Right lobe of liver (tissue), 6 donors: ENCODE data around the gene SEC14L5. TPM values are rescaled to one million over a fixed set of nuclear protein-coding genes. Genes with fewer than 3 reads are reported as not detected.

Source experiments
- ATAC-seq, 4 donors: fragments of 200-7000 bp; cut with Tn5 transposase; one replicate each; pipeline ENCODE4 v1.9.1; 2020; ENCODE audit warnings: mild to moderate bottlenecking in 4 of 4, moderate library complexity in 4 of 4
- DNase-seq, 3 donors: peaks; one replicate each; pipeline ENCODE4 v3.0.0-alpha.2; 2020
- H3K27ac ChIP-seq, 3 donors: fragments of 200-600 bp; one replicate each; pipeline ENCODE4 v1.8.0; 2022
- H3K27me3 ChIP-seq, 2 donors: fragments of 200-600 bp; one replicate each; pipeline ENCODE4 v1.8.0; 2022
- H3K36me3 ChIP-seq, 4 donors: fragments of 200-600 bp; sonication (generic) in 1 of 4; one replicate each; pipeline versions ENCODE4 v1.5.1 to v1.8.0; 2017 to 2022; ENCODE audit warnings: control low read depth in 1 of 4
- H3K4me1 ChIP-seq, 4 donors: fragments of 200-600 bp; sonication (generic) in 1 of 4; one replicate each; pipeline versions ENCODE4 v1.5.1 to v1.8.0; 2017 to 2022; ENCODE audit warnings: control low read depth in 1 of 4
- H3K4me3 ChIP-seq, 3 donors: fragments of 200-600 bp; one replicate each; pipeline ENCODE4 v1.8.0; 2022
- H3K9me3 ChIP-seq, 4 donors: fragments of 200-600 bp; sonication (generic) in 1 of 4; one replicate each; pipeline versions ENCODE4 v1.5.1 to v1.8.0; 2017 to 2022; ENCODE audit warnings: control low read depth in 1 of 4
- POLR2A ChIP-seq: fragments of 450-650 bp; IDR thresholded peaks from one replicate; pipeline ENCODE4 v1.6.1; 2017; ENCODE audit warnings: antibody characterized with exemption, mild to moderate bottlenecking
- WGBS: methylation state at CpG from one replicate; pipeline ENCODE4 v1.1.6; 2018; ENCODE audit warnings: low coverage, low lambda C conversion rate; ENCODE audit not compliant: insufficient coverage; ENCODE audit errors: missing lambda C conversion rate; 5-methylcytosine and 5-hydroxymethylcytosine counted together
- intact Hi-C, 2 donors: fragments of 100-400 bp; cut with DNase I; formaldehyde crosslinking; loops; one replicate each; pipeline versions ENCODE4 v1.11.2 to v1.14.1; 2022
- total RNA-seq, 6 experiments: library from RNA; depleted of rRNA in 2 of 6; stranded (reverse); fragments of >200 nt in 2 of 6; fragmentation: NEBNext Ultra II Directional in 3 of 6; extraction: Animal tissue kit (Norgen Biotek cat#: 25700) in 3 of 6; gene quantifications; one replicate each; pipeline versions ENCODE4 v1.1.0 to v1.2.4, GENCODE V29; 2016 to 2023
- TF ChIP-seq, protein P1 (sequence below), 4 donors: fragments of 200-600 bp in 3 of 4; fragments of 450-650 bp in 1 of 4; IDR thresholded peaks; one replicate each; pipeline versions ENCODE4 v1.5.1 to v1.8.0; 2016 to 2022; ENCODE audit warnings: antibody characterized with exemption in 4 of 4, mild to moderate bottlenecking in 2 of 4
- donor health status: DM: no; HTN: yes; CAD: no.
- donor health status: DM: no; HTN: no; CAD: no.
- donor health status: DM: no; HTN: no; CAD: no.
- donor health status: DM: no; HTN: yes; CAD: no.
- donor health status: DM: no; HTN: yes; CAD: no.

Gene SEC14L5
- total RNA-seq, 6 experiments from 2014 or later = 0.09 to 1.1 (median 0.60) TPM; not detected in 1

DNA sequence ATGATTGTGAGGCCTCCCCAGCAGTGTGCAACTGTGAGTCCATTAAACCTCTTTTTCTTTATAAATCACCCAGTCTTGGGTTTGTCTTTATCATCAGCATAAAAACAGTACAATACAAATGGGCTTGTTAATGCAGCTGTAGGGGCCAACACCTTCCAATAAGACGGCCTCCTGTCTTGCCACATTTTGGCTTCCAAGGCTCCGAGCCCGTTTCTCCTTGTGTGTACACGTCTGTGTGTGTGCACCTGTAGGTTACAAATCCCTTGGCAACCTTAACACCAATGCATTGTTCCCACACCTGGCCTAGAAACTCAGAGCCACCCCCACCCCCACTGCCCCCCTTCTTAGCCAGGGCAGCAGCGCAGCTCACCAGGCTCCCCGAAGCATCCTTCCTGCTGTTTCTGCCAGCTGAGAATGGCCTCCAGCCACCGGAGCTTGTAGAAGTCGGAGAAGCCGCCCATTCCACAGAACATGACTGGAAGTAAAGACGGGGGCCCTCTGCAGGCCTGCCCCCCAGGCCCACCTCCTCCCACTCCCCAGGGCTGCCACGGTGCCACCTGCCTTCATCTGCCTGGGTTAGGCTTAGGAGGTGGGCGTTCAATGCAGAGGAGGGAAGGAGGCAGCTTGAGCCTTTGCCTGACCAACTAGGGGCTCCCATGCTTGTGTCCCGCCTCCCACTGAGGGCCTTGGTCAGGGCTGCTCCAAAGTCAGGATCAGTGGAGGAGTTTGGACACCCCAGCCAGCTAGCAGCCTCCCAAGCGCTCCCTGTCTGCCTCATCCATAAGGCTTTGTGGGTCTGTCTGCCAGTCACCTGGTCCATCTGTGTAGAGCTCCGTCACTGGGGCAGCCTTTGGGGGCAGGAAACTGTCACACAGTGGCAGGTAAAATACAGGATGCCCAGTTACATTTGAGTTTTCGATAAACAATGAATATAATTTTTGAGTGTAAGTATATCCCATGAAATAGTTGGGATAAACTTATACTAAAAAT lies 97.0 kb downstream of the SEC14L5 start:
- Histone ChIP-seq H3K4me1 (no peaks in the 10 kb centered on the region), H3K4me3 (no peak overlapping the region), H3K36me3 (no peaks in the 10 kb centered on the region), H3K27ac (no peak overlapping the region), H3K27me3 (no peaks in the 10 kb centered on the region), H3K9me3 (no peaks in the 10 kb centered on the region)
- intact Hi-C loops = no loop called here
- TF ChIP-seq POLR2A = no peak
- TF ChIP-seq, protein P1, sequence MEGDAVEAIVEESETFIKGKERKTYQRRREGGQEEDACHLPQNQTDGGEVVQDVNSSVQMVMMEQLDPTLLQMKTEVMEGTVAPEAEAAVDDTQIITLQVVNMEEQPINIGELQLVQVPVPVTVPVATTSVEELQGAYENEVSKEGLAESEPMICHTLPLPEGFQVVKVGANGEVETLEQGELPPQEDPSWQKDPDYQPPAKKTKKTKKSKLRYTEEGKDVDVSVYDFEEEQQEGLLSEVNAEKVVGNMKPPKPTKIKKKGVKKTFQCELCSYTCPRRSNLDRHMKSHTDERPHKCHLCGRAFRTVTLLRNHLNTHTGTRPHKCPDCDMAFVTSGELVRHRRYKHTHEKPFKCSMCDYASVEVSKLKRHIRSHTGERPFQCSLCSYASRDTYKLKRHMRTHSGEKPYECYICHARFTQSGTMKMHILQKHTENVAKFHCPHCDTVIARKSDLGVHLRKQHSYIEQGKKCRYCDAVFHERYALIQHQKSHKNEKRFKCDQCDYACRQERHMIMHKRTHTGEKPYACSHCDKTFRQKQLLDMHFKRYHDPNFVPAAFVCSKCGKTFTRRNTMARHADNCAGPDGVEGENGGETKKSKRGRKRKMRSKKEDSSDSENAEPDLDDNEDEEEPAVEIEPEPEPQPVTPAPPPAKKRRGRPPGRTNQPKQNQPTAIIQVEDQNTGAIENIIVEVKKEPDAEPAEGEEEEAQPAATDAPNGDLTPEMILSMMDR (IDR thresholded peaks at IDR 0.05) = no peak
- DNase-seq (peak in 1 of 3 donors; percentile 45), ATAC-seq (peak in 1 of 4 donors; percentile 29)
- WGBS = 78% methylated on average over 5 of the region's 16 CpGs

DNA sequence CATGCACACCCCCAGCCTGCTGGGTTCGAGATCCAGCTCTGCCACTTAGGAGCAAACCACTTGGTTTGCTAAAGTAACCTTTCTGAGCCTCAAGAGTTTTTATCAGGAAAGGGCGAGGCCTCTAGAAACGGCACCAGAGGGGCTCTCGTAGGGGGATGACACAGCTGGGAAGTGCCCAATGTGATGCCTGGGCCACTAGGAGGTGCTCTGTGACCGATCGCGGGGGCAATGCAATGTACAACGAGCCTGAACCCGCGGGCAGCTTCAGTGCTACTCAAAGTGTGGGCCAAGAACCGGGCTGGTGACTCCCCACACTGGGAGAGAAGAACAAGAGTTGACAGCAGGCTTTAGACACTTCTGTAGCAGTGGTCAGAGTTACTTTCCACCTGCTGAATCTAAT lies 98.2 kb downstream of the SEC14L5 start:
- WGBS = 29% methylated on average over 8 of the region's 11 CpGs
- no peaks in the 10 kb centered on the region for H3K9me3 ChIP-seq
- H3K4me1 ChIP-seq = no peaks in the 10 kb centered on the region
- H3K36me3 ChIP-seq = no peaks in the 10 kb centered on the region
- no peak overlapping the region for H3K4me3 ChIP-seq
- no peak for TF ChIP-seq POLR2A
- TF ChIP-seq, protein P1 (IDR thresholded peaks at IDR 0.05) = peak in 3 of 4 donors; percentile 7 to 23 (median 12)
- no peak overlapping the region for H3K27ac ChIP-seq
- ATAC-seq = peak; percentile 17 to 46 (median 29)
- no peak for DNase-seq
- intact Hi-C loops = no loop called here
- no peaks in the 10 kb centered on the region for H3K27me3 ChIP-seq

DNA sequence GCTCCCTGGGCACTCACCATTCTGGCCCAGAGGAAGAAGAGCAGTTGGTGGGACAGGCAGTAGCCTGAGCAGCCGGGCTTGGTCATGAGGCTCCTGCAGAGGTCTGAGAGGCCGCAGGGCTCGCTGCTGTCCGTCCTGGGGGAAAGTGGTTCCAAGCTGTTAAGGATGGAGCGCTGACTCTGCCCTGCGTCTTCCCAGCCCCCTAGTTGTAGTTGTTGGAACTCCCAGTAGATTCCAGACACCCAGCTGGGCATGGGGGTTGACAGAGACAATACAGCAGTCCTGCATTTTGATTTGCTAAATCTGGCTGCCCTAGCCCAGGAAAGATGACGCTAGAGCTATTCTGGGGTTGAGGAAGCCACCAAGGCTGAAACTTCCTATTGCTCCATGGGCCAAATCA lies 100.3 kb downstream of the SEC14L5 start:
- TF ChIP-seq, protein P1 (IDR thresholded peaks at IDR 0.05) = no peak
- TF ChIP-seq POLR2A = no peak
- intact Hi-C loops = no loop called here
- no peaks in the 10 kb centered on the region for H3K4me1 ChIP-seq
- no peak overlapping the region for H3K27ac ChIP-seq
- no peaks in the 10 kb centered on the region for H3K9me3 ChIP-seq
- ATAC-seq (no peak), DNase-seq (no peak)
- H3K27me3 ChIP-seq = no peaks in the 10 kb centered on the region
- no peaks in the 10 kb centered on the region for H3K36me3 ChIP-seq
- WGBS = 56% methylated on average over 5 of the region's 7 CpGs
- no peak overlapping the region for H3K4me3 ChIP-seq

DNA sequence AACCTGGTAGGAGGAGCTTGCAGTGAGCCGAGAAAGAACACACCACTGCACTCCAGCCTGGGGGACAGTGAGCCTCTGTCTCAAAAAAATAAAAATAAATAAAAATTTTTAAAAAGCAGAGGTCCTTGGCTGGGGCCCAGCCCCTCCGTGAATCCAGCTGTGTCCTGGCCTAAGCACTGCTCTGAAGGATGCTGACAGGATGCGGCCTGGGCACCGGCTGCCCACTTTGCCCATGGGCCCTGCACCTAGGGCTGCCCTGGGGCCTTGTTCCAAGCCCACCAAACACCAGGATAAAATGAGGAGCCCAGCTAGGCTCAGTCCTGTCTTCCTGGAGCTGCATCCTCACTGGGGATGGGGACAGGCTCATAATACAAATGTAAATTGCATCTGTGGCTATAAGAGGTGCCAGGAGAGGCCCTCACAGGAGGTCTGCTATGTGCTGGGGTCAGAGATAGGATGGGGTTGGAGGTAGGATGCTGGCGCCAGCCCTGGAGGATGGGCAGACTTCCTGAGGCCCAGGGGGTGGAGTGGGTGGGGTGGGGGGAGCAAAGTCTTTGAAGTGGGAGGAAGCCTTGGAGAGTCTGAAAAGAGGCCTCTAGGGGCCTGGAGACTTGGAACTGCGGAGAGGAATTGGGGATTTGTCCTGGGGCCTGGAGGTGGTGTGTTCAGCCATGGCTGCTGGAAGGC lies 101.4 kb downstream of the SEC14L5 start:
- Histone ChIP-seq H3K9me3 (no peaks in the 10 kb centered on the region), H3K27me3 (no peaks in the 10 kb centered on the region), H3K27ac (no peak overlapping the region), H3K4me3 (no peak overlapping the region), H3K36me3 (no peaks in the 10 kb centered on the region), H3K4me1 (no peaks in the 10 kb centered on the region)
- DNase-seq (no peak), ATAC-seq (no peak)
- TF ChIP-seq POLR2A = no peak
- TF ChIP-seq, protein P1 (IDR thresholded peaks at IDR 0.05) = no peak
- intact Hi-C loops = no loop called here
- 73% methylated on average over 4 of the region's 6 CpGs for WGBS
